HCT116 (cell line): ENCODE data around the gene CFAP45.

ENCODE experiments used
- CTCF ChIP-seq, 3 experiments: fragments of 200-600 bp in 1 of 3; sonication (generic) in 1 of 3; IDR thresholded peaks in 2 of 3; conservative IDR thresholded peaks in 1 of 3; 2 replicates each; pipeline ENCODE4 v1.5.1; 2012 to 2017; ENCODE audit warnings: low read depth in 2 of 3, low read length in 2 of 3, antibody characterized with exemption in 1 of 3, borderline replicate concordance in 1 of 3, control low read depth in 1 of 3, mild to moderate bottlenecking in 1 of 3, mixed read lengths in 1 of 3, mixed run types in 1 of 3, moderate library complexity in 1 of 3; ENCODE audit not compliant: insufficient read depth in 1 of 3
- EGR1 ChIP-seq: IDR thresholded peaks from 2 replicates; pipeline ENCODE4 v1.6.1; 2012; ENCODE audit warnings: low read depth
- EZH2 ChIP-seq: fragments of 200-600 bp; sonication (generic); IDR thresholded peaks from 2 replicates; pipeline ENCODE4 v1.6.1; 2017; ENCODE audit warnings: antibody characterized with exemption, mixed run types
- EZH2phosphoT487 ChIP-seq: fragments of 200-600 bp; IDR thresholded peaks from 2 replicates; pipeline ENCODE4 v1.6.1; 2018; ENCODE audit warnings: antibody characterized with exemption, borderline replicate concordance
- JUND ChIP-seq: IDR thresholded peaks from 2 replicates; pipeline ENCODE4 v1.6.1; 2012
- POLR2A ChIP-seq: IDR thresholded peaks from 2 replicates; pipeline ENCODE4 v1.7.0; 2011; ENCODE audit warnings: borderline replicate concordance; ENCODE audit not compliant: insufficient read depth, insufficient read length; ENCODE audit errors: extremely low read depth
- POLR2AphosphoS5 ChIP-seq: IDR thresholded peaks from 2 replicates; pipeline ENCODE4 v1.6.1; 2011; ENCODE audit warnings: mild to moderate bottlenecking, low read depth, low read length, moderate library complexity
- RAD21 ChIP-seq: IDR thresholded peaks from 2 replicates; pipeline ENCODE4 v1.6.1; 2012; ENCODE audit warnings: low read depth, mild to moderate bottlenecking
- YY1 ChIP-seq: IDR thresholded peaks from 2 replicates; pipeline ENCODE4 v1.6.1; 2011; ENCODE audit warnings: low read length, low read depth, moderate library complexity, mild to moderate bottlenecking; ENCODE audit not compliant: insufficient replicate concordance; ENCODE audit errors: extremely low read depth
- ZNF274 ChIP-seq: fragments of 200-500 bp; sonication (Bioruptor generic); IDR thresholded peaks from 2 replicates; pipeline ENCODE4 v1.6.1; 2014; ENCODE audit warnings: mild to moderate bottlenecking, low read depth, low read length, inconsistent platforms
- TF ChIP-seq, protein P1 (sequence below): IDR thresholded peaks from 2 replicates; pipeline ENCODE4 v1.6.1; 2012

GRCh38 chr1:159881622-159882526, 18.1 kb downstream of the CFAP45 start:
- TF ChIP-seq POLR2A (no peak), YY1 (no peak), EZH2 (no peak), CTCF (IDR thresholded peaks at IDR 0.05 in 2 of 3, conservative IDR thresholded peaks at IDR 0.05 in 1 of 3; ENCODE audit: borderline replicate concordance in 1 of 3, insufficient read depth in 1 of 3, low read depth in 2 of 3, low read length in 2 of 3) (no peak), RAD21 (no peak), EGR1 (no peak), JUND (peak; percentile 86), POLR2AphosphoS5 (peak; percentile 89), EZH2phosphoT487 (no peak), ZNF274 (no peak)
- TF ChIP-seq, protein P1, sequence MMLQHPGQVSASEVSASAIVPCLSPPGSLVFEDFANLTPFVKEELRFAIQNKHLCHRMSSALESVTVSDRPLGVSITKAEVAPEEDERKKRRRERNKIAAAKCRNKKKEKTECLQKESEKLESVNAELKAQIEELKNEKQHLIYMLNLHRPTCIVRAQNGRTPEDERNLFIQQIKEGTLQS = no peak
